IMR-90 (cell line): Measurements from ENCODE around the gene RNF41. TPM values are rescaled to one million over a fixed set of nuclear protein-coding genes. Genes with fewer than 3 reads are reported as not detected.

Experiments used
- ATAC-seq: fragments of 200-7000 bp; cut with Tn5 transposase; 2 replicates; pipeline ENCODE4 v1.9.1; 2020; ENCODE audit warnings: low read depth, mild to moderate bottlenecking, moderate library complexity
- BruUV-seq: library from RNA; stranded (reverse); fragments of 400-500 nt; replicated peaks from 2 replicates; lab custom pipeline; 2021; lab: Mats Ljungman, UMichigan
- CTCF ChIA-PET: fragments of 300-600 bp; formaldehyde crosslinking; extraction: SDS; loops from one replicate; lab custom pipeline; 2021; ENCODE audit warnings: antibody characterized with exemption; lab: Yijun Ruan, JAX
- POLR2A ChIA-PET: fragments of 300-600 bp; sonication (Branson Sonifier 250); formaldehyde crosslinking; loops from one replicate; lab custom pipeline; 2022; ENCODE audit warnings: antibody characterized with exemption; ENCODE audit not compliant: unreplicated experiment; lab: Charles Lee
- DNase-seq: peaks from one replicate; pipeline ENCODE4 v3.0.0; 2013
- H2AFZ ChIP-seq: replicated peaks from 2 replicates; pipeline ENCODE3; 2013; ENCODE audit warnings: low read length, mild to moderate bottlenecking; ENCODE audit not compliant: poor library complexity
- H2AK5ac ChIP-seq: 2 replicates; pipeline ENCODE4 v1.6.1; 2013; ENCODE audit warnings: low read depth, low read length, inconsistent platforms
- H2AK9ac ChIP-seq: replicated peaks from 2 replicates; pipeline ENCODE3; 2013; ENCODE audit warnings: mild to moderate bottlenecking, low read depth, low read length, moderate library complexity; ENCODE audit not compliant: poor library complexity
- H2BK120ac ChIP-seq: 2 replicates; pipeline ENCODE4 v1.6.1; 2013; ENCODE audit warnings: low read depth, low read length, inconsistent platforms
- H2BK15ac ChIP-seq: 3 replicates; pipeline ENCODE4 v1.6.1; 2013; ENCODE audit warnings: low read depth, low read length, inconsistent platforms
- H2BK20ac ChIP-seq: 2 replicates; pipeline ENCODE4 v1.6.1; 2013; ENCODE audit warnings: low read depth, mild to moderate bottlenecking, inconsistent platforms, low read length, moderate library complexity
- H2BK5ac ChIP-seq: 2 replicates; pipeline ENCODE4 v1.6.1; 2013; ENCODE audit warnings: mild to moderate bottlenecking, low read depth, low read length, inconsistent platforms; ENCODE audit not compliant: poor library complexity, severe bottlenecking
- H3K14ac ChIP-seq: replicated peaks from 2 replicates; pipeline ENCODE4 v1.6.1; 2013; ENCODE audit warnings: low read depth, low read length, inconsistent platforms
- H3K18ac ChIP-seq: 2 replicates; pipeline ENCODE4 v1.6.1; 2013; ENCODE audit warnings: low read depth, low read length, control low read depth
- H3K23ac ChIP-seq: 2 replicates; pipeline ENCODE4 v1.6.1; 2013; ENCODE audit warnings: low read depth, low read length, inconsistent platforms
- H3K27ac ChIP-seq: 2 replicates; pipeline ENCODE4 v1.5.1; 2013; ENCODE audit warnings: mild to moderate bottlenecking, control low read depth, low read length; ENCODE audit not compliant: insufficient read depth
- H3K27me3 ChIP-seq: 2 replicates; pipeline ENCODE4 v1.6.1; 2013; ENCODE audit warnings: low read length; ENCODE audit not compliant: control insufficient read depth, insufficient read depth
- H3K36me3 ChIP-seq: 2 replicates; pipeline ENCODE4 v1.6.1; 2013; ENCODE audit warnings: low read length, mixed read lengths; ENCODE audit not compliant: control insufficient read depth, insufficient read depth
- H3K4ac ChIP-seq: 2 replicates; pipeline ENCODE4 v1.6.1; 2013; ENCODE audit warnings: low read depth, low read length, inconsistent platforms
- H3K4me1 ChIP-seq: 2 replicates; pipeline ENCODE4 v1.6.1; 2013; ENCODE audit warnings: low read length, mixed read lengths; ENCODE audit not compliant: control insufficient read depth, insufficient read depth
- H3K4me2 ChIP-seq: 2 replicates; pipeline ENCODE4 v1.6.1; 2013; ENCODE audit warnings: low read depth, mild to moderate bottlenecking, control low read depth, low read length, moderate library complexity
- H3K4me3 ChIP-seq: 2 replicates; pipeline ENCODE4 v1.5.1; 2013; ENCODE audit warnings: low read depth, mild to moderate bottlenecking, control low read depth, low read length, moderate library complexity; ENCODE audit not compliant: insufficient read depth
- H3K56ac ChIP-seq: 2 replicates; pipeline ENCODE4 v1.6.1; 2013; ENCODE audit warnings: low read length, inconsistent platforms; ENCODE audit not compliant: insufficient read depth; ENCODE audit errors: extremely low read depth
- H3K79me1 ChIP-seq, 2 experiments: 2 replicates each; pipeline ENCODE4 v1.6.1; 2013; ENCODE audit warnings: low read length in 2 of 2, inconsistent platforms in 1 of 2, low read depth in 1 of 2
- H3K9ac ChIP-seq: 2 replicates; pipeline ENCODE4 v1.6.1; 2013; ENCODE audit warnings: low read depth, low read length, control low read depth
- H3K9me1 ChIP-seq: 2 replicates; pipeline ENCODE4 v1.6.1; 2013; ENCODE audit warnings: low read length, inconsistent platforms; ENCODE audit not compliant: insufficient read depth
- H3K9me3 ChIP-seq: 2 replicates; pipeline ENCODE4 v1.6.1; 2013; ENCODE audit warnings: low read length; ENCODE audit not compliant: control insufficient read depth, insufficient read depth
- H4K20me1 ChIP-seq: 2 replicates; pipeline ENCODE4 v1.6.1; 2013; ENCODE audit warnings: low read length, inconsistent platforms; ENCODE audit not compliant: insufficient read depth
- H4K5ac ChIP-seq: 2 replicates; pipeline ENCODE4 v1.6.1; 2013; ENCODE audit warnings: mild to moderate bottlenecking, low read depth, low read length, control low read depth
- H4K8ac ChIP-seq, 2 experiments: 2 replicates each; pipeline ENCODE4 v1.6.1; 2013; ENCODE audit warnings: low read depth in 2 of 2, low read length in 2 of 2, control low read depth in 1 of 2, inconsistent platforms in 1 of 2
- H4K91ac ChIP-seq: 2 replicates; pipeline ENCODE4 v1.6.1; 2013; ENCODE audit warnings: low read depth, low read length, inconsistent platforms; ENCODE audit not compliant: insufficient read depth
- BHLHE40 ChIP-seq: fragments of 150-350 bp; IDR thresholded peaks from 2 replicates; pipeline ENCODE4 v1.6.1; 2016; ENCODE audit warnings: mild to moderate bottlenecking, low read depth, low read length
- CEBPB ChIP-seq: IDR thresholded peaks from 2 replicates; pipeline ENCODE4 v1.6.1; 2012; ENCODE audit warnings: low read depth, low read length, improper control_type of control experiment
- CHD1 ChIP-seq: IDR thresholded peaks from 2 replicates; pipeline ENCODE4 v1.6.1; 2012; ENCODE audit warnings: low read depth, low read length, improper control_type of control experiment
- CTCF ChIP-seq: conservative IDR thresholded peaks from 2 replicates; pipeline ENCODE4 v1.5.1; 2012; ENCODE audit warnings: mild to moderate bottlenecking, low read depth, low read length, improper control_type of control experiment
- ELK1 ChIP-seq: fragments of 150-350 bp; IDR thresholded peaks from 2 replicates; pipeline ENCODE4 v1.6.1; 2016; ENCODE audit warnings: low read depth, mild to moderate bottlenecking, low read length, moderate library complexity, borderline replicate concordance
- FOS ChIP-seq: fragments of 150-350 bp; IDR thresholded peaks from 2 replicates; pipeline ENCODE4 v1.6.1; 2016; ENCODE audit warnings: low read depth, low read length
- MAFK ChIP-seq: IDR thresholded peaks from 2 replicates; pipeline ENCODE4 v1.6.1; 2012; ENCODE audit warnings: low read depth, low read length, improper control_type of control experiment
- MAZ ChIP-seq: IDR thresholded peaks from 2 replicates; pipeline ENCODE4 v1.6.1; 2012; ENCODE audit warnings: low read depth, mild to moderate bottlenecking, low read length, improper control_type of control experiment, moderate library complexity, borderline replicate concordance
- MXI1 ChIP-seq: IDR thresholded peaks from 2 replicates; pipeline ENCODE4 v1.6.1; 2012; ENCODE audit warnings: low read depth, mild to moderate bottlenecking, low read length, moderate library complexity, borderline replicate concordance
- NFE2L2 ChIP-seq: fragments of 150-350 bp; IDR thresholded peaks from 2 replicates; pipeline ENCODE4 v1.6.1; 2016; ENCODE audit warnings: low read depth, mild to moderate bottlenecking, low read length
- POLR2A ChIP-seq: IDR thresholded peaks from 2 replicates; pipeline ENCODE4 v1.6.1; 2012; ENCODE audit warnings: mild to moderate bottlenecking, low read depth, low read length
- RAD21 ChIP-seq: IDR thresholded peaks from 2 replicates; pipeline ENCODE4 v1.6.1; 2012; ENCODE audit warnings: low read length, improper control_type of control experiment
- RCOR1 ChIP-seq: IDR thresholded peaks from 2 replicates; pipeline ENCODE4 v1.6.1; 2012; ENCODE audit warnings: mild to moderate bottlenecking, low read length, improper control_type of control experiment; ENCODE audit not compliant: insufficient replicate concordance
- RFX5 ChIP-seq: IDR thresholded peaks from 2 replicates; pipeline ENCODE4 v1.8.0; 2012; ENCODE audit warnings: low read depth, mild to moderate bottlenecking, low read length, moderate library complexity
- SMC3 ChIP-seq: fragments of 150-350 bp; IDR thresholded peaks from 2 replicates; pipeline ENCODE4 v1.6.1; 2016; ENCODE audit warnings: low read depth, mild to moderate bottlenecking, antibody characterized with exemption, low read length, moderate library complexity
- USF2 ChIP-seq: fragments of 150-350 bp; IDR thresholded peaks from 2 replicates; pipeline ENCODE4 v1.6.1; 2017; ENCODE audit warnings: mild to moderate bottlenecking, antibody characterized with exemption, low read length, low read depth
- WGBS, 2 experiments: methylation state at CpG; one replicate each; pipeline versions ENCODE4 v1.1.5 to v1.1.7; 2013; ENCODE audit warnings: missing lambda C conversion rate in 2 of 2; ENCODE audit not compliant: insufficient read length in 1 of 2; ENCODE audit errors: extremely low coverage in 2 of 2; 5-methylcytosine and 5-hydroxymethylcytosine counted together
- dilution Hi-C: fragments of 300-500 bp; cut with HindIII; formaldehyde crosslinking; loops from one replicate; pipeline ENCODE4 v1.14.3; 2018; ENCODE audit warnings: low sequenced_read_pairs; ENCODE audit not compliant: unreplicated experiment
- in situ Hi-C: fragments of 300-500 bp; cut with MboI; formaldehyde crosslinking; loops from 3 replicates; pipeline ENCODE4 v1.14.3; 2019; ENCODE audit warnings: low sequenced_read_pairs, inconsistent platforms, mixed read lengths
- intact Hi-C: fragments of 100-400 bp; cut with micrococcal nuclease; formaldehyde crosslinking; loops from 2 replicates; pipeline ENCODE4 v1.10.0; 2022
- polyA plus RNA-seq, 3 experiments: library from polyadenylated mRNA; depleted of rRNA; stranded (reverse); fragments of >200 nt; gene quantifications; 2 replicates each; pipeline ENCODE4 v1.2.3, GENCODE V29; 2012; ENCODE audit warnings: low replicate concordance in 1 of 3
- total RNA-seq: library from RNA; depleted of rRNA; stranded (reverse); fragments of >200 nt; gene quantifications from 2 replicates; pipeline ENCODE4 v1.2.3, GENCODE V29; 2012

RNF41 gene
- total and polyA plus RNA-seq, 2 of the 4 experiments (the other 2 are of a cell fraction), result 112 to 272 TPM

- Histone ChIP-seq H3K18ac (no peak overlapping the region), H4K5ac (no peak overlapping the region), H3K79me1 (peaks cover 22 to 56% of the 10 kb centered on the region in 2 experiments), H3K27me3 (no peaks in the 10 kb centered on the region), H4K20me1 (peaks cover 15% of the 10 kb centered on the region), H3K4me1 (peaks cover 14% of the 10 kb centered on the region), H3K36me3 (peaks cover 13% of the 10 kb centered on the region), H2BK15ac (no peak overlapping the region), H2AFZ (no peak overlapping the region), H4K8ac (no peak overlapping the region), H3K27ac (no peak overlapping the region), H3K9me3 (no peaks in the 10 kb centered on the region), H3K4me3 (no peak overlapping the region), H2BK120ac (no peak overlapping the region), H3K4me2 (no peak overlapping the region), H3K4ac (no peak overlapping the region), H3K9me1 (peaks cover 14% of the 10 kb centered on the region), H3K14ac (no peak overlapping the region), H4K91ac (no peak overlapping the region), H3K9ac (no peak overlapping the region), H3K23ac (no peak overlapping the region), H2BK5ac (no peak overlapping the region), H2AK5ac (no peak overlapping the region), H2AK9ac (no peak overlapping the region), H2BK20ac (no peak overlapping the region), H3K56ac (no peak overlapping the region)
- no TSS peak for BruUV-seq
- in situ Hi-C loops, result no loop called here
- dilution Hi-C loops, result no loop called here
- POLR2A ChIA-PET, result no interaction called here
- ATAC-seq (no peak), DNase-seq (no peak)
- intact Hi-C loops, result no loop called here
- WGBS, 2 experiments, result 93% methylated on average over 3 of the region's 5 CpGs; no CpG with 5 or more reads in 1 of the 2 experiments
- CTCF ChIA-PET, result interaction anchor here (0.8 kb wide), 1 partner anchor 36 kb away, joined by 3 read pairs; the partner anchor contains the start of gene ZC3H10
- TF ChIP-seq POLR2A, result no peak
- TF ChIP-seq MAFK, result no peak
- no peak for TF ChIP-seq RCOR1
- TF ChIP-seq CTCF, result no peak
- TF ChIP-seq NFE2L2, result no peak
- no peak for TF ChIP-seq USF2
- no peak for TF ChIP-seq MXI1
- TF ChIP-seq RAD21, result no peak
- no peak for TF ChIP-seq RFX5
- no peak for TF ChIP-seq CHD1
- no peak for TF ChIP-seq CEBPB
- TF ChIP-seq ELK1, result no peak
- no peak for TF ChIP-seq MAZ
- TF ChIP-seq SMC3, result no peak
- no peak for TF ChIP-seq BHLHE40
- no peak for TF ChIP-seq FOS
These were observed 66.9 kb downstream of the RNF41 start for GRCh38 chr12:56154818-56155217.
